Iris pigment epithelial cell (primary cell): ENCODE results near the gene CD160.
"Not testable (repeated sequence)": the region's sequence is repeated elsewhere in the genome, so short reads cannot be mapped to it uniquely, and the experiment has no call there.

Source experiments
- DNase-seq: peaks from one replicate; pipeline ENCODE4 v3.0.0-alpha.2; 2011; ENCODE audit warnings: low read depth

The CD160 gene

GRCh38 chr1:145759721-145760120 is 40.4 kb downstream of the CD160 start:
- DNase-seq: no peak

- DNase-seq: not testable (repeated sequence)
Observed at GRCh38 chr1:145760395-145760949, 41.2 kb downstream of the CD160 start.

GRCh38 chr1:145761498-145761897 is 42.2 kb downstream of the CD160 start:
- DNase-seq: not testable (repeated sequence)

GRCh38 chr1:145762001-145762400 is 42.7 kb downstream of the CD160 start:
- DNase-seq: not testable (repeated sequence)

- DNase-seq: not testable (repeated sequence)
Observed at GRCh38 chr1:145764231-145764940, 45.1 kb downstream of the CD160 start.

- DNase-seq: not testable (repeated sequence)
Observed at GRCh38 chr1:145765127-145765526, 45.8 kb downstream of the CD160 start.

- DNase-seq: not testable (repeated sequence)
Observed at GRCh38 chr1:145765585-145766360, 46.5 kb downstream of the CD160 start.

GRCh38 chr1:145766926-145767325 is 47.6 kb downstream of the CD160 start:
- DNase-seq: not testable (repeated sequence)

- DNase-seq: not testable (repeated sequence)
Observed at GRCh38 chr1:145768004-145768403, 48.7 kb downstream of the CD160 start.

- DNase-seq: no peak
Observed at GRCh38 chr1:145771056-145771455, 51.8 kb downstream of the CD160 start.

GRCh38 chr1:145773423-145773822 is 54.1 kb downstream of the CD160 start:
- no peak for DNase-seq

- no peak for DNase-seq
Observed at GRCh38 chr1:145777357-145778145, 58.3 kb downstream of the CD160 start.

- no peak for DNase-seq
Observed at GRCh38 chr1:145778146-145778540, 58.8 kb downstream of the CD160 start.

- DNase-seq: peak; percentile 95
Observed at GRCh38 chr1:145782272-145783099, 63.2 kb downstream of the CD160 start.

GRCh38 chr1:145784409-145784808 is 65.1 kb downstream of the CD160 start:
- DNase-seq: no peak

GRCh38 chr1:145785547-145785946 is 66.2 kb downstream of the CD160 start:
- peak; percentile 58 for DNase-seq

GRCh38 chr1:145786271-145786670 is 67.0 kb downstream of the CD160 start:
- no peak for DNase-seq

GRCh38 chr1:145788580-145788979 is 69.3 kb downstream of the CD160 start:
- no peak for DNase-seq
